GM18867 (cell line): Measurements from ENCODE around the gene MVD.
A peak's percentile ranks its signal among the peaks of the same experiment; 100 is the strongest.

Source experiments
- ATAC-seq: cut with Tn5 transposase; IDR thresholded peaks from one replicate; pipeline ENCODE4 v1.9.1; 2021; ENCODE audit warnings: mild to moderate bottlenecking, moderate library complexity; ENCODE audit not compliant: unreplicated experiment

Gene MVD

GRCh38 chr16:88658714-88659113, 4.2 kb downstream of the MVD start:
- ATAC-seq, result no peak

GRCh38 chr16:88657371-88657770, 5.5 kb downstream of the MVD start:
- ATAC-seq, result no peak

GRCh38 chr16:88656291-88656980, 6.5 kb downstream of the MVD start:
- no peak for ATAC-seq

GRCh38 chr16:88655733-88656281, 7.1 kb downstream of the MVD start:
- ATAC-seq, result no peak

- ATAC-seq, result no peak
These were observed 7.7 kb downstream of the MVD start for GRCh38 chr16:88655053-88655732.

GRCh38 chr16:88654363-88655052, 8.4 kb downstream of the MVD start:
- ATAC-seq, result no peak

- no peak for ATAC-seq
These were observed 9.1 kb downstream of the MVD start for GRCh38 chr16:88653596-88654362.

GRCh38 chr16:88653101-88653500, 9.8 kb downstream of the MVD start:
- no peak for ATAC-seq

- ATAC-seq, result no peak
These were observed 10.2 kb downstream of the MVD start for GRCh38 chr16:88652762-88653063.

- ATAC-seq, result no peak
These were observed 10.7 kb downstream of the MVD start for GRCh38 chr16:88651989-88652761.

GRCh38 chr16:88651276-88651988, 11.5 kb downstream of the MVD start:
- ATAC-seq, result peak; percentile 69

- peak; percentile 69 for ATAC-seq
These were observed 12.1 kb downstream of the MVD start, which contains the start of gene CYBA for GRCh38 chr16:88650749-88651275. CYBA (minus strand) TSS chr16:88651053; CDS start chr16:88651013, 40 bp downstream.

GRCh38 chr16:88649924-88650748, 12.8 kb downstream of the MVD start:
- peak; percentile 13 for ATAC-seq

- ATAC-seq, result no peak
These were observed 13.5 kb downstream of the MVD start for GRCh38 chr16:88649195-88649923.

GRCh38 chr16:88647178-88648070, 15.5 kb downstream of the MVD start:
- no peak for ATAC-seq

- no peak for ATAC-seq
These were observed 16.4 kb downstream of the MVD start for GRCh38 chr16:88646345-88647034.
